RWPE1 (cell line): Measurements from ENCODE around the gene CCDC24.

Experiments used
- CTCF ChIA-PET: fragments of 350-600 bp; sonication (Branson Sonifier 250); formaldehyde crosslinking; extraction: SDS; loops from one replicate; lab custom pipeline; 2021; lab: Yijun Ruan, JAX
- POLR2A ChIA-PET: fragments of 400-600 bp; formaldehyde crosslinking; extraction: SDS; loops from one replicate; lab custom pipeline; 2020; ENCODE audit warnings: antibody characterized with exemption; ENCODE audit not compliant: low non-redundant PET; lab: Yijun Ruan, JAX
- DNase-seq: peaks from one replicate; pipeline ENCODE4 v3.0.0; 2012; ENCODE audit warnings: low spot score
- H3K27ac ChIP-seq: fragments of 450-650 bp; 2 replicates; pipeline ENCODE4 v1.5.1; 2017
- TF ChIP-seq, protein P1 (sequence below): fragments of 450-650 bp; conservative IDR thresholded peaks from 2 replicates; pipeline ENCODE4 v1.5.1; 2017; ENCODE audit warnings: low read depth, mild to moderate bottlenecking

Gene CCDC24

DNA sequence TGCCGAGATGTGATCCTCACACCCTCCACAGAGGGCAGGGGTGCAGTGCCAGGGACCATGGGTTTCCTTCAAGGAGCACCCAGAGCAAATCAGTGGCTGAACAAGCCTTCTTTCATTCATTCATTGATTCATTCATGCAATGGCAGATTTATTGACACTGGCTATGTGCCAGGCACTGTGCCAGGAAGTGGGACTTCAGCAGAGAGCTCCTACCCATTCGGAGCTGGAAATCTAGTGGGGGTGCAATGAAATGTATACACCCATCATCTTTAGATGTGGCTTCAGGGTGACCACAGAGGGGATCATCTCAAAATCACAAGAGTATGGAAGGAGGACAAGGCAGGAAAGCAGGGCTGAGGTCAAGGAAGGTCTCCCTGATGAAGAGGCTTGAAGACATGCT lies 21.0 kb downstream of the CCDC24 start:
- ChIA-PET POLR2A (interaction anchor here (0.6 kb wide), 1 partner anchor 17 kb away, joined by 3 read pairs; no protein-coding TSS in a partner anchor), CTCF (no interaction called here)
- H3K27ac ChIP-seq, result peak overlapping the region; percentile 15; the same call in 1 of the 2 replicates
- DNase-seq, result no peak
- TF ChIP-seq, protein P1, sequence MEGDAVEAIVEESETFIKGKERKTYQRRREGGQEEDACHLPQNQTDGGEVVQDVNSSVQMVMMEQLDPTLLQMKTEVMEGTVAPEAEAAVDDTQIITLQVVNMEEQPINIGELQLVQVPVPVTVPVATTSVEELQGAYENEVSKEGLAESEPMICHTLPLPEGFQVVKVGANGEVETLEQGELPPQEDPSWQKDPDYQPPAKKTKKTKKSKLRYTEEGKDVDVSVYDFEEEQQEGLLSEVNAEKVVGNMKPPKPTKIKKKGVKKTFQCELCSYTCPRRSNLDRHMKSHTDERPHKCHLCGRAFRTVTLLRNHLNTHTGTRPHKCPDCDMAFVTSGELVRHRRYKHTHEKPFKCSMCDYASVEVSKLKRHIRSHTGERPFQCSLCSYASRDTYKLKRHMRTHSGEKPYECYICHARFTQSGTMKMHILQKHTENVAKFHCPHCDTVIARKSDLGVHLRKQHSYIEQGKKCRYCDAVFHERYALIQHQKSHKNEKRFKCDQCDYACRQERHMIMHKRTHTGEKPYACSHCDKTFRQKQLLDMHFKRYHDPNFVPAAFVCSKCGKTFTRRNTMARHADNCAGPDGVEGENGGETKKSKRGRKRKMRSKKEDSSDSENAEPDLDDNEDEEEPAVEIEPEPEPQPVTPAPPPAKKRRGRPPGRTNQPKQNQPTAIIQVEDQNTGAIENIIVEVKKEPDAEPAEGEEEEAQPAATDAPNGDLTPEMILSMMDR, result no peak

DNA sequence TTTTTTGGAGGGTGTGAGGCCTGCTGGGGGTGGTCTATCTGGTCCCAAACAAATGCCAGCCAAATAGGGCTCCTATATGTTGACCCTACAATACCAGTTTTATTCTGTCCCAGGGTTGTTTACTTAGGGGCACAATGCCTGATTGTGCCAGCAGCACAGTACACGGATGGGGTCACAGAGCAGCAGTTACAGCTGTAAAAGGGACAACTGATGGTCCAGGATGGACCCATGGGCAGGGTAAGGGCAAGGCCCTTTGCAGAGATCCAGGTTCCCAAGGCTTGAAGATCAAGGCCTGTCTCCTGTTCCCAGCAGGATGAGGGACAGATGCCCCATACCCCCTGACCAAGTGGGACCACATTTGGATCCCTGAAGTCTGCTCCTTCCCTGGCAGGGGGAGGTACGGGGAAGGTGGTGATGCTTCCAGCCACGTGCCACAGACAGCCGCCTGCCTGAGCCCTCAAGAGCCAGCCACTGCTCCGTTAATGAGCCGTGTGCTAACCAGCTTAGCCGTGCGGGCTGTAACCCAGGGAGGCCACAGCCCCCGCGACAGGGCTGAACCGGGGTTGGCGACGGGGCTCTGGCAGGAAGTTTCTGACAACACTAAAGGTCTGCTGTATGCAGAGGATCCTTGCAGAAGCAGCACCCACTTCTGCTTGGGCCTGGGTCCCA lies 21.7 kb downstream of the CCDC24 start:
- TF ChIP-seq, protein P1, result no peak
- ChIA-PET POLR2A (no interaction called here), CTCF (no interaction called here)
- DNase-seq, result no peak
- H3K27ac ChIP-seq, result peak overlapping the region; percentile 15; the same call in 1 of the 2 replicates

DNA sequence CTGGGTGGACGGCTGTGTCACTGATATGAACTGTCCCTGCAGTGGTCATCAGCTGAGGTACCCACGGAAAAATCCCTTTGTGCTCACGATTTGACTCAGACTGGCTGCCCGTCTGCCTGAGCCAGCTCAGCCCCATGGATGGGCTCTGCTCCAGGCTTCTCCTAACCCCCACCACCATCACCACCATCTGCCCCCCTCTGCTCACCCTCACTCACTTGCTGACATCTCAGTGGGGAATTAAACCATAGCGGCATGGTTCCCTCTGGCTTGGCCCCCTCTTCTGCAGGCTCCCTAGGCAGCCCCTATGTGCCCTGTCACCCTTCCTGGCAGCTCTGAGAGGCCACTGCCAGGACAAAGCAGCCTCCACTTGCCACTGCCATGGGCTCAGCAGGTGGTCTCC lies 22.6 kb downstream of the CCDC24 start:
- DNase-seq, result no peak
- ChIA-PET POLR2A (no interaction called here), CTCF (interaction anchor here (0.6 to 0.8 kb wide), 2 partner anchors 22 to 134 kb away, joined by 3 to 4 read pairs; no protein-coding TSS in a partner anchor)
- H3K27ac ChIP-seq, result no peak overlapping the region
- TF ChIP-seq, protein P1, result no peak

DNA sequence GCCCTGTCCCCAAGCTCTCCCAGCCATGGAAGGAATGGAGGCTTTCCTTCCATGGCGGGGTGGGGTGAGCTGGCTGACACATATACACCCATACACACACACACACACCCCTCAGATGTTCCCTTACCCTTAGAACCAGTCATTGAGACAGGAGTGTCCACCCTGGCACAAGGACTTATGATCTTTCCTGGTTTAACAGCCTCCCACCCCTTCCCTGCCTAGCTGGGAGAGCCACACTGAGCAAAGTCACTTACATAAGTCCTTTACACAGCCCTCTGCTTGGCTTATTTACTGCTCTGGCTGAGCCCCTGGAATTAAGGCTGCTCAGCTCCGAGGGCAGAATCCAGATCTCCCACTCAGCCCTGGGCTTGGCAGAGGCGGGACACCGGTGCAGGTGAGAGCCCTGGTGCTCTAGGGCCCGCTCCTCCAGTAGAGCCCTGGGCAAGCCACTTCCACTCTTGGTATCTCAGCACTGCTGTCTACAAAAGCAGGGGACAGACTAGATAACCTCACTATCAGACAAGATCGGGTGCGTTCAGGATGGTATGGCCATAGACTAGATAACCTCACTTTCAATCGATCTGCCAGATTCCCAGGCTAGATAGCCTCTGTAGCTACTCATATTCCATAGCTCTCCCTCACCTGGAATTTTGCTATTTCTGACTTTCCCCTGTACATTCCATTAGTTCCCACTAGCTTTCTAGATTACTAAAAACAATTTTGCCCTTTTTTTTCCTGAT lies 23.1 kb downstream of the CCDC24 start:
- no peak overlapping the region for H3K27ac ChIP-seq
- TF ChIP-seq, protein P1, result no peak
- ChIA-PET POLR2A (no interaction called here), CTCF (interaction anchor here (0.6 to 1.2 kb wide), 5 partner anchors 22 to 638 kb away, joined by 3 to 5 read pairs (median 4); no protein-coding TSS in a partner anchor)
- no peak for DNase-seq

DNA sequence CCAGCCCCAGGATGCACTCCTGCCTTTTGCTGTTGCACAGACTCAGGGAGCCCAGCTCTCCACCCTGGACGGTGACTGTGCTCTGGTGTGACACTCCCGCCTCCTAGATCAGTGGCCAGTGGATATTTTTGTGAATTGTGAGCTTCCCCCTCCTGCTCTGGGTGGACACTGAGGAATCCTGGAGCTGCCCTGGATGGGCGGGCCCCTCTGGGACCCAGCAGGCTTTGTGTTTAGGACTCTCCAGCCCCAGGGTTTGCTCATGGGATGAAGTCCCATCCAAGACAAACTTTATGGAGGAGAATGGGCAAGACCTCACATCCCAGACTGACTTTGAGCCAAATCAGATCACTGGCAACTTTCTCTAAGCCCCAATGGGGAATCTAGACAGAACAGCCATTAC lies 23.8 kb downstream of the CCDC24 start:
- H3K27ac ChIP-seq, result peak overlapping the region; percentile 37
- TF ChIP-seq, protein P1, result no peak
- CTCF ChIA-PET, result interaction anchor here (0.7 to 1.2 kb wide), 2 partner anchors 21 to 637 kb away, joined by 4 to 5 read pairs; no protein-coding TSS in a partner anchor
- no peak for DNase-seq
- POLR2A ChIA-PET, result no interaction called here

DNA sequence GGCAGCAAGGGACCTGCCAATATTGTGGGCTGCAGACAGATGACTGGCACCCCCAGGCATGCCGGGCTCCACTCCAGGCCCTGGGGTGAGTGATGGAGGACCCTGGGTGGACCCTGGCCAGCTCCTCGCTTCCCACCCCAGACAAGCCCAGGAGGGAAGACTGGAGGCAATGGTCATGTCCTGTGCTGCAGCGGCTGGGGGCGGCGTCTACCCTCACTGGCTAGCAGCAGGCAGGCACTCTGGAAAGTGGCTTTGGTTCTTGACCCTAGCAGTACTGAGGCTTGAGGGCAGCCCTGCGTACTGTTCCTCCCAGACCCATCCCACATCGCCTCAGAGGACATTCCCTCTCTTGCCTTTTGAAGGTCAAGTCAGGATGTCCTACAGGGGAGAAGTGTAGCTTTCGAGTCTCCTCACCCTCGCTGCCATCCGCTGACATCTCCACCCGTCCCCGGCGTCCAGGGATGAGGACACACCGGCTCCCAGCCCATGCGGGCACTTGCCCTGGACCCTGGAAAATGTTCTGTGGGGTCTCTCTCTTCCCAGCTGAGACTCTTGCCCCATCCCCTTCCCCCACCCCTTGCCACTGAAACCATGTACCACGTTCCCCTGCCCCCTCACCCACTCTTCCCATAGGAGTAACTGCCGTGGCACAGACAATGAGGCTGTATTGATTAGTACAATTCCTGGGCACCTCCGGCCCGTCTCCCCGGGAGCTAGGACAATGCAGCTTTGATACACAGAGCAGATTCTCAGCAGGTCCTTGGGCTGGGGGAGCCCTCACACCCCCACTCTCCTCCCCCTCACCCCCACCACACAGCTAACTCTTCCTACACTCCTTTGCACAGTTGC lies 24.9 kb downstream of the CCDC24 start:
- no peak for DNase-seq
- ChIA-PET POLR2A (no interaction called here), CTCF (interaction anchor here (1.2 kb wide), 1 partner anchor 11 kb away, joined by 3 read pairs; no protein-coding TSS in a partner anchor)
- TF ChIP-seq, protein P1, result no peak
- peak overlapping the region; percentile 37 for H3K27ac ChIP-seq
